Right lobe of liver (tissue), 6 donors: ENCODE data around the gene GAS6. TPM values are rescaled to one million over a fixed set of nuclear protein-coding genes. Genes with fewer than 3 reads are reported as not detected.

Experiments
- ATAC-seq, 4 donors: fragments of 200-7000 bp; cut with Tn5 transposase; one replicate each; pipeline ENCODE4 v1.9.1; 2020; ENCODE audit warnings: mild to moderate bottlenecking in 4 of 4, moderate library complexity in 4 of 4
- DNase-seq, 3 donors: peaks; one replicate each; pipeline ENCODE4 v3.0.0-alpha.2; 2020
- H3K27ac ChIP-seq, 3 donors: fragments of 200-600 bp; one replicate each; pipeline ENCODE4 v1.8.0; 2022
- H3K27me3 ChIP-seq, 2 donors: fragments of 200-600 bp; one replicate each; pipeline ENCODE4 v1.8.0; 2022
- H3K36me3 ChIP-seq, 4 donors: fragments of 200-600 bp; sonication (generic) in 1 of 4; one replicate each; pipeline versions ENCODE4 v1.5.1 to v1.8.0; 2017 to 2022; ENCODE audit warnings: control low read depth in 1 of 4
- H3K4me1 ChIP-seq, 4 donors: fragments of 200-600 bp; sonication (generic) in 1 of 4; one replicate each; pipeline versions ENCODE4 v1.5.1 to v1.8.0; 2017 to 2022; ENCODE audit warnings: control low read depth in 1 of 4
- H3K4me3 ChIP-seq, 3 donors: fragments of 200-600 bp; one replicate each; pipeline ENCODE4 v1.8.0; 2022
- H3K9me3 ChIP-seq, 4 donors: fragments of 200-600 bp; sonication (generic) in 1 of 4; one replicate each; pipeline versions ENCODE4 v1.5.1 to v1.8.0; 2017 to 2022; ENCODE audit warnings: control low read depth in 1 of 4
- CTCF ChIP-seq, 4 donors: fragments of 200-600 bp in 3 of 4; fragments of 450-650 bp in 1 of 4; IDR thresholded peaks; one replicate each; pipeline versions ENCODE4 v1.5.1 to v1.8.0; 2016 to 2022; ENCODE audit warnings: antibody characterized with exemption in 4 of 4, mild to moderate bottlenecking in 2 of 4
- POLR2A ChIP-seq: fragments of 450-650 bp; IDR thresholded peaks from one replicate; pipeline ENCODE4 v1.6.1; 2017; ENCODE audit warnings: antibody characterized with exemption, mild to moderate bottlenecking
- WGBS: methylation state at CpG from one replicate; pipeline ENCODE4 v1.1.6; 2018; ENCODE audit warnings: low coverage, low lambda C conversion rate; ENCODE audit not compliant: insufficient coverage; ENCODE audit errors: missing lambda C conversion rate; 5-methylcytosine and 5-hydroxymethylcytosine counted together
- intact Hi-C, 2 donors: fragments of 100-400 bp; cut with DNase I; formaldehyde crosslinking; loops; one replicate each; pipeline versions ENCODE4 v1.11.2 to v1.14.1; 2022
- total RNA-seq, 6 experiments: library from RNA; depleted of rRNA in 2 of 6; stranded (reverse); fragments of >200 nt in 2 of 6; fragmentation: NEBNext Ultra II Directional in 3 of 6; extraction: Animal tissue kit (Norgen Biotek cat#: 25700) in 3 of 6; gene quantifications; one replicate each; pipeline versions ENCODE4 v1.1.0 to v1.2.4, GENCODE V29; 2016 to 2023
- donor health status: DM: no; HTN: yes; CAD: no.
- donor health status: DM: no; HTN: no; CAD: no.
- donor health status: DM: no; HTN: no; CAD: no.
- donor health status: DM: no; HTN: yes; CAD: no.
- donor health status: DM: no; HTN: yes; CAD: no.

Gene GAS6
- total RNA-seq, 6 experiments from 2014 or later = 11.9 to 48.5 (median 27.2) TPM

GRCh38 chr13:113887700-113888201 lies 23.9 kb upstream of the GAS6 start:
- Histone ChIP-seq H3K9me3 (no peaks in the 10 kb centered on the region), H3K27ac (no peak overlapping the region), H3K4me3 (no peak overlapping the region), H3K27me3 (no peaks in the 10 kb centered on the region), H3K4me1 (no peaks in the 10 kb centered on the region), H3K36me3 (no peaks in the 10 kb centered on the region)
- TF ChIP-seq POLR2A (no peak), CTCF (IDR thresholded peaks at IDR 0.05) (no peak)
- DNase-seq = no peak
- WGBS = 64% methylated on average over 1 of the region's 1 CpG
- intact Hi-C loops = no loop called here
- no peak for ATAC-seq

- intact Hi-C loops = no loop called here
- H3K36me3 ChIP-seq = no peaks in the 10 kb centered on the region
- H3K27me3 ChIP-seq = no peaks in the 10 kb centered on the region
- no peaks in the 10 kb centered on the region for H3K4me1 ChIP-seq
- DNase-seq (no peak), ATAC-seq (no peak)
- H3K9me3 ChIP-seq = no peaks in the 10 kb centered on the region
- no peak overlapping the region for H3K4me3 ChIP-seq
- 47% methylated on average over 6 of the region's 14 CpGs for WGBS
- TF ChIP-seq POLR2A (no peak), CTCF (IDR thresholded peaks at IDR 0.05) (no peak)
- no peak overlapping the region for H3K27ac ChIP-seq
Observed at GRCh38 chr13:113886561-113887112, 22.8 kb upstream of the GAS6 start.

- WGBS = 77% methylated on average over 3 of the region's 7 CpGs
- no peak for ATAC-seq
- H3K27ac ChIP-seq = no peak overlapping the region
- H3K4me3 ChIP-seq = no peak overlapping the region
- no peaks in the 10 kb centered on the region for H3K9me3 ChIP-seq
- no peak for TF ChIP-seq CTCF (IDR thresholded peaks at IDR 0.05)
- no peak for TF ChIP-seq POLR2A
- no peaks in the 10 kb centered on the region for H3K36me3 ChIP-seq
- intact Hi-C loops = no loop called here
- DNase-seq = no peak
- H3K4me1 ChIP-seq = no peaks in the 10 kb centered on the region
- H3K27me3 ChIP-seq = no peaks in the 10 kb centered on the region
Observed at GRCh38 chr13:113884821-113885220, 20.9 kb upstream of the GAS6 start.

GRCh38 chr13:113883921-113884804 lies 20.3 kb upstream of the GAS6 start:
- Histone ChIP-seq H3K9me3 (no peaks in the 10 kb centered on the region), H3K4me1 (no peaks in the 10 kb centered on the region), H3K27me3 (no peaks in the 10 kb centered on the region), H3K27ac (no peak overlapping the region), H3K4me3 (no peak overlapping the region), H3K36me3 (no peaks in the 10 kb centered on the region)
- intact Hi-C loops = no loop called here
- ATAC-seq = no peak
- no peak for TF ChIP-seq POLR2A
- no peak for TF ChIP-seq CTCF (IDR thresholded peaks at IDR 0.05)
- WGBS = 82% methylated on average over 10 of the region's 51 CpGs
- DNase-seq = no peak
